Nucleus accumbens (tissue), 56 donors: ENCODE measurements around the gene LHX8.

ENCODE experiments used
- DNase-seq, 56 donors: peaks; one replicate each; lab custom pipeline; 2025; lab: John Stamatoyannopoulos, UW

LHX8 gene

DNA sequence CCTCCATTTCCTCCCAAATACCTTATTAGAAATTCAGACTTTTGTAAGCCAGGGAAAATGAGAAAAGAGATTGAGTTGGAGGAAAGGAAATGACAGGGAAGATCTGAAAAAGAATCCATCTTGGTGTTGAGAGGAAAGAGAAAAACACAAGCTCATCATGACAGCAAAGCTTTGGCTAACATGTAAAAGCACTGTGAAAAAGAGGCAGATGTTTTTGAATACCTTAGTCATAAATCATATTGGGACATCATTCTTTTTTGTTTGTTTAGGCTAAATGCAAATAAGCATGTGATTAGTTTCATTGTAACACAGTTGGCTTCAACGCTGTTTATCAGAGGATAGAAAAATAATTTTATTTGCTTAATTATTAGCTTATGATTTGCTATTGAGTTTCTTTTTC, 64.6 kb downstream of the LHX8 start:
- no peak for DNase-seq

DNA sequence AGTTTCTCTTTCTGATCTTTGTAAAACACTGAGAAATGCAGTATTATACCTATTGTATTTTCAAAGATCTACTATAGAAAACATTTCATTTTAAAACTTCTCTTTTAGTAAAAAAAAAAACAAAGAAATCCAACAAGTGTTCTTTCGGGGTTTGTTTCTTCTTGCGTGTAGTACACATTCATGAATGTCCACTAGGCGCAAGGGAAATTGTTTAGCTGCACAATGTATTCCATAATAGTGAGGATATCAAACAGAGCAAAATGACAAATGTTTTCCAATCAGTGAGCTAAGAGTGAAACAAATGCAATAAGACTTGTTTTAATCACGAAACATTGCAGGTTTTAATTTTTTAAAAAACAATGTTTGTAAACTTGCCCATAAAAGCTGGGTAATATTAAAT, 68.6 kb downstream of the LHX8 start:
- DNase-seq = no peak

DNA sequence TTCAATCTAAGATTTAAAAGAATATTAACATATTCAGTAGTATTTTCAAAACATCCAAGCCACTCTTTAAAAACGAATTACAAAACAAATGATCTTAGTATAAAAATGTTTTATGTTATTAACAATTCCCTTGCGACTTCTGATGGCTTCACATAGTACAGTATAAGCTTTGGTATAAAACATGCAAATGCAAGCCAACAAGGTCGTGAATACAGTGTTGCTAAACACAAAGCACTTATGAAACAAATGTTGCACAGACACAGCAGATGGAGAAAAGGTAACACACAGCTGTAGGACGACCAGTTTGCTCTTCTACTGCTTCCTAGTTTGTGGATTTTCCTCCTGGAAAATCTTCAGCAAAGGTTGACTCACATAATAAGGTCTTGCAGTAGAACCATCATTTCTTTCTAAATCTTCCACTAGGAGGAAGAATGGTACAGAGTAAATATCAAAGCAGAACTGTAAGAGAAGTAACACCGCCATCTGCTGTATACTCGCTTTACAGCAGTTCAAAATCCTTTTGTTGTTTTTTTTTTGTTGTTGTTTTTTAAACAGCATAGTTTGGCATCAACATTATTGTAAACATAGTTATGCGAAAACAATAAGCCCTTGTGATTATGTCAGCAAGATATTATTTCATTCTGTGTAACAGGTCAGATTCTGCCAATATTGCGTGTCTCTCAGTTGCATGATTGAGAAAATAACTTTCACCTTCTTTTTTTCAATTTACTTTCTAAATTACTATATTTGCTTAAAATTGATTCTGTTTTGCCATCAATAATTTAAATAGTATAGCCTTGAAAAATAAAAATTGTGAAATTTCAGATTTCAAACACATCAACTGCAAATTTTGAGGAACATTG, 69.5 kb downstream of the LHX8 start:
- peak in 1 of 56 donors; percentile 0 for DNase-seq

DNA sequence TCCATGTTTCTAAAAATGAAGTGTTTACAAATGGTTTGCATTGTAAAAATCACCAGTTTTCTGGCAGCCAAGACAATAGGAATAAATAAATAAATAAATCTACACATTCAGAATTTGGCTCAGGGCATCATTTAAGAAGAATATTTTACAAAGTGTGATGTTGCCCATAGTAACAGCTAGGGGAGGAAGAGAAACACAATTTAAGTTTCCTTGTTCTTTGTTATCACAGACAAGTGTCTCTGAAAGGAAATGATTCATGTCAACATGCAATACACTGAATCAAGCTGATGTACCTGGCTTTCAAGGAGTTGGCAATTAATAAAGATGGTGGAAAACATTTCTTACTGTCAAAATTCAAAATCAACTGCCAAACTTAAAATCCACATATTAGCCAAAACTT, 74.7 kb downstream of the LHX8 start:
- no peak for DNase-seq
